T follicular helper cell (primary cell): ENCODE results near the gene RASL11A.
"Not testable (repeated sequence)": the region's sequence is repeated elsewhere in the genome, so short reads cannot be mapped to it uniquely, and the experiment has no call there.

Experiments used
- DNase-seq: peaks from one replicate; pipeline ENCODE4 v3.0.0-alpha.2; 2020; ENCODE audit warnings: low read depth

The RASL11A gene

DNA sequence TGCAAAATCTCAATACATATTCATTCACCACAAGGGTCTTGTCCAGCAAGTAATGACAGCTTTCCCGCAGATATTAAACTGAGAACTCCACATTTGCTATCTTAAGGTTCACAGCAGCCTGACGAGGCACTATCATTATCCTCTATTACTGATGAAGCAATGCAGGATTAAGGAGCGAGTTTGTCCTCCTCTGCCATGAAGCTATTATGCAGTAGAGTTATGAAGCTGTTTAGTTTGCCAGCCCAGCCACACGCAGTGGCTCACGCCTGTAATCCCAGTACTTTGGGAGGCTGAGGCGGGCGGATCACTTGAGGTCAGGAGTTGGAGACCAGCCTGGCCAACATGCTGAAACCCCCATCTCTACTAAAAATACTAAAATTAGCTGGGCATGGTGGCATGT, 29.8 kb downstream of the RASL11A start:
- not testable (repeated sequence) for DNase-seq

DNA sequence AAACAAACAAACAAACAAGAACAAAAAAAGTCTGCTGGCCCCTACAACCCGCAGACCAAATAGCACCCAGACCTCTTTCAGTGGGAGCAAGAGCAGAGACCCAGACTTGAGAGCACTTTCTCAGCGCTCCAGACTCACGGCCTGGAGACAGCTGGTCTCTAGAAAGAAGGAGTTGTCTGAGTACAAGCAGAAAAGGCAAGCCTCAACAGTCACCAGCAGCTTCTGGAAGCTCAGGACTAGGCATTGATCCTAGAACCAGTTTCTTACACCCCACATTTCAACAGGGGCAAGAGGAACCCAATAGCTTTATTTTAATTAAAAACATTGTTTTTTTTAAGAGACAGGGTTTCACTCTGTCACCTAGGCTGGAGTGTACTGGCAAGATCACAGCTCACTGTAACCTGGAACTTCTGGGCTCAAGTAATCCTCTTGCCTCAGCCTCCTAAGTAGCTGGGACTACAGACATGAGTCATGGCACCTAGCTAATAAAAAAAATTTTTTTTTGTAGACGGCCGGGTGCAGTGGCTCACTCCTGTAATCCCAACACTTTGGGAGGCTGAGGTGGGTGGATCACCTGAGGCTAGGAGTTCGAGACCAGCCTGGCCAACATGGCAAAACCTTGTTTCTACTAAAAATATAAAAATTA, 30.4 kb downstream of the RASL11A start:
- no peak for DNase-seq

DNA sequence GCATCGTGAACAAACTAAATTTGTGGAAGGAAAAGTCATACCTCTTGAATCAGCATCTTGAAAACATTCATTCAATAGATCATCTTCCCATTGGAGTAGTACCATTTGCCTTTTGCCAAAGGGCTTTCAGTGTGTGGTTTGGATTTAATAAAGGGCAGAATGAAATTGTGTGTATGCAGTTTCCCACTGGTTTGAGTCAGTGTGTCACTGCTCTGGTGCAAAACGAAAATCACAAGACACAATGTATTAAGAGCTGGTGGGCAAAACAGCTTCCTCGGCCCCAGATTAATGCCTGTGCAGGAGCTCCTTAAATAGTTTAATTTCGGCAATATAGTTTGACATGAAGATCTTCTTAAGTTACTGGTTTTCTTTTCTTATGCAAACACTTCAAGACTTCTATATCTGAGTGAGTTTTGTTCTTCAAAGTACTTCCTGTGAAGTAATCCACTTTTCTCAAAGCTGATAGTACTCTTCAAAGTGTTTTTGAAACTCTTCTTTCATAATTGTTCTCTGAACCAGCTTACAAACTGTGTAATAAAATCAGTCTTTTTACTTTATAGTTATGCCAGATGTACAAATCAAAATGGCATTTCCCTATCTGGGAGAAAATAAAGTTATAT, 32.1 kb downstream of the RASL11A start:
- DNase-seq: no peak

DNA sequence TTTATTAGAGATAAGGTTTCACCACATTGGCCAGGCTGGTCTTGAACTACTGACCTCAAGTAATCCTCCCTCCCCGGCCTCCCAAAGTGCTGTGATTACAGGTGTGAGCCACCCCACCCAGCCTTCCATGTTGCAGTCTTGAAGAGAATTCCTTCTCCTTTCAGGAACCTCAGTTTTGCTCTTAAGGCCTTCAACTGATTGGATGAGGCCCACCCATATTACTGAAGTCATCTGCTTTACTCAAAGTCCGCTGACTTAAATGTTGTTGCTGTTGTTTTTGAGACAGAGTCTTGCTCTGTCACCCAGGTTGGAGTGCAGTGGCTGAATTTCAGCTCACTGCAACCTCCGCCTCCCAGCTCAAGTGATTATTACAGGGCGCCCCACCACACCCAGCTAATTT, 33.5 kb downstream of the RASL11A start:
- no peak for DNase-seq

DNA sequence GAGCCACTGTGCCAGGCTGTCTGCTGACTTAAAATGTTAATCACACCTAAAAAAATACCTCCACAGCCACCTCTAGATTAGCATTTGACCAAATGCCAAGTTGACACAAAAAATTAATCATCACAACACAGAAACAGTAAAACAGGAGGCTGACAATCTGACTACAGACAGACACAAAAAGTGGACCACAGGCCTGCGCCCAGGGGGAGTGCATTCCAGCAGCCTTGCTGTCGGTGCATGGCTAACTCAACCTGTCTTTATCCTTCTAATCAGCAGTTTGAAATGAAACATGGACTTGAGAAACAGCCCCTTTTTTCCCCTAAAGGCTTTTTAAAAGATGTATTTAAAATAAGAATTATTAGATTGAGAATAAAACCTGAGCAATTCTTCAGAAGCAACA, 34.0 kb downstream of the RASL11A start:
- no peak for DNase-seq

DNA sequence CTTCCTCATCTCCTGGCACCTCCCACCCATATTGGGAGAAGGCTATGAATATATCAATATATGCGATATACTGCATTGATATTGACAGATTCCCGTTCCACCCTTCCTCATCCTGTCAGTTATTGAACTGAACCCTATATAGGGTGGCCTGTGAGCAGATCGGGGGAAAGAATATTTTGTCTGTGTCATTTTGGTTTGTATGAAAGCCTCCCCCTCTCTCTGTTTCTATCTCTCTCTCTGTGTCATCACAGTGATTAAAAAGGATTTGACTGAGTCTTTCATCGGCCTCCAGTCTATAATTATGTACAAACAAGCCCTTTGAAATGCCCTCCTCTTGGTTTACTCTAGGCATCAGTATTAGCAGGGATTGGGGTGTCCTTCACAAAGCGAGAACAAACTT, 35.7 kb downstream of the RASL11A start:
- DNase-seq: no peak

DNA sequence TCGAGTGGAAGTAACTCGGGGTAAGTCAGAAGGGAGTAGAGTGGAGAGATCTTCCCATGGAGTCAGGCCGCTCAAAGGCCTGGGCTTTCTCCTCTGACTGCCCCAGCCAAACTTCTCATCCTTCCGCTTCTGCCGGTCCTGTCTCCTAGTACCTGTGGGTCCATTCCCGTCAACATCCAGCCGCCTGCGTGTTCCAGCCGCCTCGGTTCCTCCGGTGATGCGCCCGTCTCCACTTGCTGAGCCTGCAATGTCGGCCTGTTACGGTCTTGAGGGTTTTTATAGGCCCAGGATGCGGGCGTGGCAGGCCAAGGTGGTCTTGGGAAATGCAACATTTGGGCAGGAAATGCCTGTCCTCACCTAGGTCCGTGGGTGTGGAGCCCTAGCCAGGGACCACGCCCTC, 38.3 kb downstream of the RASL11A start:
- DNase-seq: no peak

DNA sequence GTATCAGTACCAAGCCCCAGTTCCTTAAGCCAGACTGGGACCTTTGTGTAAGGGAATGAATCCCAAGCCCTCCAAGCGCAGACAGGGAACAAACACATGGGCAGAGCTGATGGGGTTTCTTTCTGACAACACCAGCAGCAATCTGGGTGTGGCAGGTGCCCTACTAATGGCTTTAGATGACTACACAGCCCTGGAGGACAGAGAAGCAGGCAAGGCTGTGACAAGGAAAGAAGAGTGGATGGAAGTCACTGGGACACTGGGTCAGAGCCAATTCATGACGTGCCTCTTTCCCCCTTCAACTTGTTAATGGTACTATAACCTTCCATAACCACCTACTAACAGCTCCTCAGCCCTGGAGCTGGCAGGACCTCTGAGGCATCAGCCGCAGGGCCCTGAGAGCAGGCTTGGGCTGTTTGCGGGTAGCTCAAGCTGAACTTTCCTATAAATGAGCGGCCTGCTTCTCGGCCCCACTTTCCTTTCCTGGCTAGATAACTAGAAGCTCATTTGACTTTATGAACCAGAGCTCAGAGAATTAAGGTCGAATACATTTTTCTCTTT, 38.9 kb downstream of the RASL11A start:
- no peak for DNase-seq

DNA sequence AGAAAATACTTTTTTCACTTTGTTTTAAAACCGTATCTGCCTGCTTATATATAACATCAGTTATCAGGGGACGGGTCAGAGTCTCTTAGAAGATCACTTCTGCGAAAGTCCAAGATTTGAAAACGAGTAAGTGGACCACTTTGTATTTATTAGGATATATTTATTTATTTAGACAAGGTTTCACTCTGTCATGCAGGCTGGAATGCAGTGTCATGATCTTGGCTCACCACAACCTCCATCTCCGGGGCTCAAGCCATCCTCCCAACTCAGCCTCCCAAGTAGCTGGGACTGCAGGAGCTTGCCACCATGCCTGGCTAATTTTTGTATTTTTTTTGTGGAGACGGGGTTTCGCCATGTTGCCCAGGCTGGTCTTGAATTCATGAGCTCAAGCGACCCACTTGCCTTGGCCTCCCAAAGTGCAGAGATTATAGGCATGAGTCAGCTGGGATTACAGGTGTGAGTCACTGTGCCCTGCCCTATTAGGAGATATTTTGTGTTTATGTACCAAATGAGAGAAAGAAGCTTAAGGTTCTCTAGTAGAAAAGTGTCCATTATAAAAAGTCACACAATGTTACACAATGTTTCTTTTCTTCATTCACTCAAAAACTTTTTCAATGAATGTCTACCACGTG, 39.5 kb downstream of the RASL11A start:
- DNase-seq: no peak

DNA sequence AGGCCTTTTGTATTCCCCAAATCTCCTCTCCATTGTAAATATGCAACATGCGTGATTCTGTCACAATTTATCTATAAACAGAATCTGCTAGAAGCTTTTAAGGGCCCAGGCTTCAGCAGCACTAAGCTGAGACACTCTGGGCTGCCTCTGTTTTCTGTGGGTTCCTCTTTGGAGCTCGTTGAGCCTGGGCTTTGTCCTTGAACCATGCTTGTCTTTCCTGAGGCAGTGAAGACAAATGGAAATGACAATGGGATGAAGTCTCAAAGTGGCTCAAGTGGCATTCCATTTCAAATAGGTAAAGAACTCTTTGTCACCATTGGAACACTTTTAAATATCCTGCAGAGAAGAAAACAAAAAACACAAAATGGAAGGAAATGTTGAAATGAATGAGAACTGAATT, 40.3 kb downstream of the RASL11A start:
- DNase-seq: no peak

DNA sequence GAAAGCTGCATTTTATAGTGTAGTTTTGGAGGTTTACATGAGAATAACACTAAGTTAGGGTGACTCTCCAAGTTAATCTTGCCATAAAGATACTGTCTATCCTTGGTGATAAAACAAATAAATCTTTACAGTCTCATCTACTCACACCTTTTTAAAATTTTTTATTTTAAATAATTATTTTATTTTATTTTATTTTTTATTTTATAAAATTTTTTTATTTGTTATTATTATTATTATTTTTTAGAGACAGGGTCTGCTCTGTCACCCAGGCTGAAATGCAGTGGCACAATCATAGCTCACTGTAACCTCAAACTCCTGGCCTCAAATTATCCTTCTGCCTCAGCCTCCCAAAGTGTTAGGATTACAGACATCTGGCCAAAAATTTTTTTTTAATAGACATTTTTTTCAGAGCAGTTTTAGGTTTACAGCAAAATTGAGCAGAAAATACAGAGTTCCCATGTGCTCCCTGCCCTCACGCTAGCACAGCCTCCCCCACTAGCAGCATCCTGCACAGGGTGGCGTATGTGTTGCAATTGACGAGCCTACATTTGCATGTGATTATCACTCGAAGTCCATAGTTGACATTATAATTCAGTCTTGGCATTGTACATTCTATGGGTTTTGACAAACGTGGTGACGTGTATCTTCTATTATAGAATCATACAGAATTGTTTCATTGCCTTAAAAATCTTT, 41.0 kb downstream of the RASL11A start:
- DNase-seq: no peak

DNA sequence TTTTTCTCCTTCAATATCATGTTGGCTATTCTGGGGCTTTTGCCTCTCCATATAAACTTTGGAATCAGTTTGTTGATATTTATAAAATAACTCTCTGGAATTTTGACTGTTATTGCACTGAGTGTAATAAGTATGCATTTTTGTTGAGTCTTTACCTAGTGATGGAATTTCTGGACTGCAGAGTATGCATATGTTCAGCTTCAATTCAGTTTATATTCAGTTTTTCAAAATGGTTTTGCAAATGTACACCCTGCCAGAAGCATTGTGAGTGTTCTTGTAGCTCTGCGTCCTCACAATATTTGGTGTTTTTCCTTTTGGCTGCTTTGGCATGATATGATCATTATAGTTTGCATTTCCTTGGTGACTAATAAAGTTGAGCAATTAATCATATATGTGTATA, 43.1 kb downstream of the RASL11A start:
- DNase-seq: no peak

DNA sequence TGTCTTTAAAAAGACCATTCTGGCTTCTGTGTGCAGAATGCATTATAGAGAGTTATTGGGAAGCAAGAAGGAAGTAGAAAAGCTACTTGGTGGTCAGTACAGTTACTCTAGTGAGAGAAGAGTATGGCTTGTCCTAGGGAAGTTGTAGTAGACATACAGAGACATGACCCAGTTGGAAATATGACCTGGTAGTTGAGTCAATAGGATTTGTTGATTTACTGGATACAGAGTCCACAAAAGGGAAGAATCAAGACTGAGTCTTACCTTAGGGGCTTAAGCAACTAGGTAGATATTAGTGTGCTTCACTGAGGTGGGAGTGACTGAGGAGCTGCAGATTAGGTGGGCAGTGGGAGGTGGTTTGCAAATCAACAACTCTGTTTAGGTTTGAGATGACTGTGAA, 48.8 kb downstream of the RASL11A start:
- no peak for DNase-seq

DNA sequence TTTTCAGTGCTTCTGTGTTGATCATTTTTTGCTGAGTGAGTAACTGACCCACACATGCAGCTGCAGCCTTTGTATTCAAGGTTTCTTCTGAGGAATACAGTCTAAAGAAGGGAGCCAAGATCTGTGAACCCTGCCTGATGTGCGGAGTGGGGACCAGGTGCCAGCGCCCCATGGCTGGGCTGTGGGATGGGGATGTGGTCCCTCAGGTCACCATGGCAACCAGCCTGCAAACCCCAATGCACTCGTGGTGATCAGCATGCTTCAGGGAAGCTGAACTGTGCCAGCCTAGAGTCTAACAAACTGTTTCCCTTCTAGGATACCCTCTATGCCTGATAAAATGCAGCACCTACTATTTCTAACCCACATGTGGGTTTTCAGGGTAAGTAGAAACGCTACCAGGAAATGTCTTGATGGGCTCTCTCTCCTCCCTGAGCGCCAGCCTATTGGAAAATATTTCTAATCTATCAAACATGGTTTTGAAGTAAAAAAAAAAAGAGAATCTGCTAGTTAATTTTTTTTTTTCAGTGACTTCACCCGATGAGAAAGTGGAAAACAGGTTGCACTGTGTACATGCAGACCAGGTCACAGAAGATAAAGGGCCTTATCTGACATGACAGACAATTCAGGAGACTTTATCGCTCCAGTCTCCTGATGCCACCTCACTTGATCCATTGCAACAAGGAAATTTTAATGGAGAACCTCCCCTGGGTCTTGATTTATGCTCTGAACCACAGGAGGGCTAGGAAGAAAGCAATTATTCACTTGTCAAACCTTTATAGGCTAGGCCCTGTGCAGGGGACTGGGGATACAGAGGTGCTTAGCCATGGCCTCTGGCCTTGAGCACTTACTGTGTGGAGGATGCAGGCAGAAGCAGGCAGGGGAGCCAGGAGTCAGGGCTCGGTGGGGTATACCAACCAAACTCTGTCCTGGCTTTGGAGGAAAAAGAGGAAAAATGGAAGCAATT, 51.1 kb downstream of the RASL11A start:
- no peak for DNase-seq

DNA sequence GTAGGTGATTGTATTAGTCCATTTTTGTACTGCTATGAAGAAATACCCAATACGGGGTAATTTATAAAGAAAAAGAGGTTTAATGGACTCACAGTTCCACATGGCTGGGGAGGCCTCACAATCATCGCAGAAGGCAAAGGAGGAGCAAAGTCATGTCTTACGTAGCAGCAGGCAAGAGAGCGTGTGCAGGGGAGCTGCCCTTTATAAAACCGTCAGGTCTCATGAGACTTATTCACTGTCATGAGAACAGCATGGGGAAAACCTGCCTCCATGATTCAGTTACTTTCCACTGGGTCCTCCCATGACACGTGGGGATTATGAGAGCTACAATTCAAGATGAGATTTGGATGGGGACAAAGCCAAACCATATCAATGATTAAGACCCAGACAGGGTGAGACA, 51.8 kb downstream of the RASL11A start:
- not testable (repeated sequence) for DNase-seq
